Activated naive CD8-positive, alpha-beta T cell treated with anti-CD3 and anti-CD28 coated beads for 36 hours (primary cell): ENCODE results near the gene ITGB3. TPM values are rescaled to one million over a fixed set of nuclear protein-coding genes. Genes with fewer than 3 reads are reported as not detected.
A peak's percentile ranks its signal among the peaks of the same experiment; 100 is the strongest.

ENCODE experiments used
- DNase-seq: peaks from one replicate; pipeline ENCODE4 v3.0.0; 2021
- H3K27ac Mint-ChIP-seq: one replicate; pipeline ENCODE4 v1.8.0; 2022; ENCODE audit warnings: mild to moderate bottlenecking, moderate library complexity, mixed read lengths
- H3K27me3 Mint-ChIP-seq: one replicate; pipeline ENCODE4 v1.8.0; 2022; ENCODE audit warnings: mild to moderate bottlenecking, mixed read lengths
- H3K36me3 Mint-ChIP-seq: one replicate; pipeline ENCODE4 v1.8.0; 2021; ENCODE audit warnings: mild to moderate bottlenecking, mixed read lengths
- H3K4me1 Mint-ChIP-seq: one replicate; pipeline ENCODE4 v1.8.0; 2021; ENCODE audit warnings: mixed read lengths
- H3K4me3 Mint-ChIP-seq: one replicate; pipeline ENCODE4 v1.8.0; 2022; ENCODE audit warnings: mild to moderate bottlenecking, moderate library complexity, mixed read lengths
- H3K9me3 Mint-ChIP-seq: one replicate; pipeline ENCODE4 v1.8.0; 2022; ENCODE audit warnings: mixed read lengths
- total RNA-seq, 2 experiments: library from RNA; stranded (reverse); gene quantifications; one replicate each; pipeline ENCODE4 v1.2.3, GENCODE V29; 2021

The ITGB3 gene
- total RNA-seq, 2 experiments from 2014 or later: 0.06 TPM; not detected in 1

DNA sequence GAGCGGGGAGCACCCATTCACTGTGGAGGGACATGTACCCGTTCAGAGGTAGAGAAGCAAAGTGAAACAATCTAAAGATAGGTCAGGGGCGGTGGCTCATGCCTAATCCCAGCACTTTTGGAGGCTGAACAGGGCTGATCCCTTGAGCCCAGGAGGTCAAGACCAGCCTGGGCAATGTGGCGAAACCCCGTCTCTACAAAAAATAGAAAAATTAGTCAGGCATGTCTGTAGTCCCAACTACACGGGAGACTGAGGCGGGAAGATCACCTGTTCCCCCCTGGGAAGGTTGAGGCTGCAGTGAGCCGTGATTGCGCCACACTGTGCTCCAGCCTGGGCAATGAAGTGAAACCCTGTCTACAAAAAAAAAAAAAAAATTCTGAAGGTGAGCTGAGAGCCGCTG lies 22.8 kb upstream of the ITGB3 start:
- H3K27ac Mint-ChIP-seq: no peak overlapping the region
- H3K9me3 Mint-ChIP-seq: no peaks in the 10 kb centered on the region
- no peaks in the 10 kb centered on the region for H3K36me3 Mint-ChIP-seq
- DNase-seq: no peak
- H3K4me3 Mint-ChIP-seq: no peak overlapping the region
- peaks cover 18% of the 10 kb centered on the region for H3K27me3 Mint-ChIP-seq
- peaks cover 11% of the 10 kb centered on the region for H3K4me1 Mint-ChIP-seq

DNA sequence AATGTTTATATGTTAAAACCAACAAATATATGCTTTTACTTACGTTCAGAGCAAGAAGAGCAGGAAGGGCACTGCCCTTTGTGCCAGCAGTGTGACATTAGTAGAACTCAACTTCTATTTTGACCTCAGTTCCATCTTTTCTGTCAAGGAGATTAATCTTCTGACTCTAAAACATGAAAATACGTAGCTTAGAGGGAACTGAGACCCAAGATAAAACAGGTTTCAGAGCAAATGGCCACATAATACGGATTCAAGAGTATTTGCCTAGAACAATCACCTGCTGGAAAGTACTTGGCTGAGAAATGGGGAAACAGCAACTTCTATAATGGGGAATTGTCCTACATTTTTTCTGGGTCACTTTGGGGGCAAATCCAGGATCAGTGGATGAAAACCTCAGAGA lies 22.3 kb upstream of the ITGB3 start:
- Mint-ChIP-seq H3K27ac (no peak overlapping the region), H3K36me3 (no peaks in the 10 kb centered on the region), H3K9me3 (no peaks in the 10 kb centered on the region), H3K27me3 (peaks cover 18% of the 10 kb centered on the region), H3K4me3 (no peak overlapping the region), H3K4me1 (peaks cover 11% of the 10 kb centered on the region)
- DNase-seq: no peak

DNA sequence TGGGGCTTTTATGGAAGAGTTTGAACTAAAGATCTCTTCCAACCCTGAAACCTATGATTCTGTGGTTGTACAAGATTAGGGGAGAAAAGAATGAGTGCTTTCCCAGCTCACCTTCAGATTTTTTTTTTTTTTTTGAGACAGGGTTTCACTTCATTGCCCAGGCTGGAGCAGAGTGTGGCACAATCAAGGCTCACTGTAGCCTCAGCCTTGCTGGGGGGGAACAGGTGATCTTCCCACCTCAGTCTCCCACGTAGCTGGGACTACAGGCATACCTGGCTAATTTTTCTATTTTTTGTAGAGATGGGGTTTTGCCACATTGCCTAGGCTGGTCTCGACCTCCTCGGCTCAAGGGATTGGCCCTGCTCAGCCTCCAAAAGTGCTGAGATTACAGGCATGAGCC lies 21.8 kb upstream of the ITGB3 start:
- Mint-ChIP-seq H3K27me3 (peaks cover 18% of the 10 kb centered on the region), H3K27ac (no peak overlapping the region), H3K4me3 (no peak overlapping the region), H3K9me3 (no peaks in the 10 kb centered on the region), H3K4me1 (peaks cover 11% of the 10 kb centered on the region), H3K36me3 (no peaks in the 10 kb centered on the region)
- no peak for DNase-seq

DNA sequence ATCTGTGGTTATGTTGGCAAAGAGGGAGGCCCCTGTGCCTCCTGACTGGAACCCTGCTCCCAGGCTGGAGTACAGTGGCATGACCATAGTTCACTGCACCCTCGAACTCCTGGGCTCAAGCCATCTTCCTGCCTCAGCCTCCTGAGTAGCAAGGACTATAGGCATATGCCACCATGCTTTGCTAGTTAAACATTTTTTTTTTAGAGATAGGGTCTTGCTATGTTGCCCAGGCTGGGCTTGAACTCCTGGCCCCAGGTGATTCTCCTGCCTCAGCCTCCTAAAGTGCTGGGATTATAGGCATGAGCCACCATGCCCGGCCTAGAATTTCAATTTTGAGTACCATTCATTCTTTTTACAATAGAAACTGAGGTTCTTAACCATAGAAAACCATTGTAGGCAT lies 21.2 kb upstream of the ITGB3 start:
- Mint-ChIP-seq H3K9me3 (no peaks in the 10 kb centered on the region), H3K27ac (peak overlapping the region; percentile 3), H3K27me3 (peaks cover 18% of the 10 kb centered on the region), H3K4me1 (peaks cover 11% of the 10 kb centered on the region), H3K4me3 (no peak overlapping the region), H3K36me3 (no peaks in the 10 kb centered on the region)
- no peak for DNase-seq

DNA sequence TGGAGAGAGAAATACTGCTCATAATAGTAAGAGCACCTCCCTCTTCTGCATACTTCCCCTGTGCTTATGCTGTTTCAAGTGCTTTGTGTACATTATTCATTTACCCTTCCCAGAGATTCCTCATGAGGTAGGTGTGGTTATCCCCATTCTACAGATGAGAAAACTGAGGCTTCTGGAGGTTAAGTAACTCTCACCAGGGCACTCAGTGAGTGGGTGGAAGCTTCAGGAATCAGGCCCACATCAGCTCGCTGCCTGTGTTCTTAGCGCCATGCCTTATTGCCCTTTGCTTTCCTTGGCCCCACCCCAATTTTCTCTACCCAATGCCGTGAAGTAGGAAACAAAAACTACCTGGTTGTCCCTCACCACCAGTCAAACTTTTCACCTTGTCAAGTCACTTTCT lies 18.1 kb upstream of the ITGB3 start:
- no peak overlapping the region for H3K4me3 Mint-ChIP-seq
- no peaks in the 10 kb centered on the region for H3K4me1 Mint-ChIP-seq
- no peaks in the 10 kb centered on the region for H3K9me3 Mint-ChIP-seq
- DNase-seq: no peak
- H3K27ac Mint-ChIP-seq: no peak overlapping the region
- peaks cover 10% of the 10 kb centered on the region for H3K27me3 Mint-ChIP-seq
- H3K36me3 Mint-ChIP-seq: no peaks in the 10 kb centered on the region

DNA sequence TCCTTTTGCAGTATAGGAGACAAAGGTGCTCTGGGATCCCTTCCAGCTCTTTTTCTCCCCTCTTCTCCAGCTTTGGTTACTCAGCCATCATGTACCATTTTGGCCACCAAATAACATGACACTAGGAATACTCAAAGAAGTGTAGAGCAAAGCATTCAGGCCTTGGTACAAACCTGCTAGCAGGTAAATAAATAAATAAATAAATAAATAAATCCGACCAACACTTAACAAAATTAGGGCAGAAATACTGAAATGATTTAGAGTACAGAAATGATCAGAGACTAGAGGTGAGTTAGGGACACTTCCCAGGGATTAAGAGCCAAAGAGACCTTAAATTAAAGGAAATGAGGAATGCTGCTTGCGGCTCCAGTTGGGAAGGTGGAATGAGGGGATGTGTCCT lies 17.7 kb upstream of the ITGB3 start:
- H3K4me1 Mint-ChIP-seq: no peaks in the 10 kb centered on the region
- no peak overlapping the region for H3K4me3 Mint-ChIP-seq
- no peaks in the 10 kb centered on the region for H3K36me3 Mint-ChIP-seq
- peaks cover 6% of the 10 kb centered on the region for H3K27me3 Mint-ChIP-seq
- H3K9me3 Mint-ChIP-seq: no peaks in the 10 kb centered on the region
- no peak for DNase-seq
- H3K27ac Mint-ChIP-seq: no peak overlapping the region

DNA sequence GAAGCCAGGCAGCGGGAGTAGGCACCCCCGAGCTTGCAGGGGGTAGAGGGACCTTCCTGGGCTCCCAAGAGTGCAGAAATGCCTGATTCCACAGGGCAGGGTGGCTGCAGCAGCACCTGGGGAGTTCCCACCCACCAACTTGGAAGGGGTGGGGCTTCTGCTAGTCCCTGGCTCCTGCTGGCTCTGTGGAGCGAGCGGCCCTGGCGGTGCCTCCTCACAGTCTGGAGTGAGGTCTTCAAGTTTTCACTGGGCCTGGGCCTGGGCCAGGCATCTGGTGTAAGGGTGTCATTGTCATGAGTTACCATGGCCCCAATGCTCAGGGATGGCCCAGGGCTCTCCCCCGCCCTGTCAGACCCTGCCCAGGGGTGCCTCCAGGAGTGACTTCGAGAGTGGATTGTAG lies 15.8 kb upstream of the ITGB3 start:
- no peak for DNase-seq
- H3K36me3 Mint-ChIP-seq: no peaks in the 10 kb centered on the region
- no peak overlapping the region for H3K4me3 Mint-ChIP-seq
- no peaks in the 10 kb centered on the region for H3K4me1 Mint-ChIP-seq
- H3K27ac Mint-ChIP-seq: no peak overlapping the region
- H3K27me3 Mint-ChIP-seq: no peaks in the 10 kb centered on the region
- H3K9me3 Mint-ChIP-seq: no peaks in the 10 kb centered on the region

DNA sequence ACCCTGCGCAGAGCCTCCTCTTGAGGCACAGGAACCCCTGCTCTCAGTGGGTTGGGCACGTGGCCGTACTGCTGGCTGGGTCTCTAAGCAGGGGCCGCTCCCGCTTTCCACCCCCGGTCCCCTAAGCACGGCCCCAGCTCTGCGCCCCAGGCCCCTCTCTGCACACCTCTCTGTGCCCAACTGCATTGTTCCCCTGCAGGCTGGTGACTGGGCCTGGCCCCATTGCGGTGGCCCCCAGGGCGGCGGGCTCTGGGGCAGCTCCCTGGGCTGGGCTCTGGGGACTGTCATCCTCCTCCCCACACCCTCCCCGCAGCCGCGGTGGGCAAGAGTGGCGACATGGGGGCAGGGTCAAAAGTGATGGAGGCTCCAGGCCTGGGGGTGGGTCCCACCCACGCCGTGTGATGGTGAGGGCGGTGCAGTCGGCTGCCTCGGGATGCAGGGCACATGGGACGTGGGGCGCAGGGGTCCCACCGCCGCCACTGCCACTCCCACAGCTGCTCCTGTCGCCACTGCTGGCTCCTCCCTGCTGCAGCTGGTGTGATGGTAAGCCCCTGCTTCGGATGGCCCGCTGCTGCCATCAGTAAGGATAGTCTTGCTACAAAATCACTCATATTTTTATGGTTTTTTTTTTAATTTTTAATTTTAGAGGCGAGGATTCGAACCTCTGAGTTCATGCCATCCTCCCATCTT lies 15.2 kb upstream of the ITGB3 start:
- Mint-ChIP-seq H3K27ac (no peak overlapping the region), H3K9me3 (no peaks in the 10 kb centered on the region), H3K27me3 (no peaks in the 10 kb centered on the region), H3K36me3 (no peaks in the 10 kb centered on the region), H3K4me3 (no peak overlapping the region), H3K4me1 (no peaks in the 10 kb centered on the region)
- DNase-seq: no peak

DNA sequence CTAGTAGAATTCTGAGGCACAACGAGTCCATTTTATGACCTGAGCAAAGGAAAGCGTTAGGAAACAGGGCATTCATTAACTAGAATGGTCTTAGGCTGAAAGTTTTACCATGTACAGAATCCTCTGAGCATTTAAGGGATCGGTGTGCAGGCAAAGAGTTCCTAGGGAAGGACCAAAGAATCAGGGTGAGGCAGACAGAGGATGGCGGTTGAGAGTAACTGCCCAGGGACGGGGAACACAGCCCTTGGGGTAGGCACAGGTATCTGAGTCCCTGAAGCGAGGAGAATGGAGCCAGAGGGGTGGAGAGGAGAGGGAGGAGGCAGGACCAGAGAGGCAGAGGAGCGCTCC lies 14.0 kb upstream of the ITGB3 start:
- Mint-ChIP-seq H3K27ac (no peak overlapping the region), H3K9me3 (no peaks in the 10 kb centered on the region), H3K36me3 (no peaks in the 10 kb centered on the region), H3K27me3 (no peaks in the 10 kb centered on the region), H3K4me1 (no peaks in the 10 kb centered on the region), H3K4me3 (no peak overlapping the region)
- no peak for DNase-seq

DNA sequence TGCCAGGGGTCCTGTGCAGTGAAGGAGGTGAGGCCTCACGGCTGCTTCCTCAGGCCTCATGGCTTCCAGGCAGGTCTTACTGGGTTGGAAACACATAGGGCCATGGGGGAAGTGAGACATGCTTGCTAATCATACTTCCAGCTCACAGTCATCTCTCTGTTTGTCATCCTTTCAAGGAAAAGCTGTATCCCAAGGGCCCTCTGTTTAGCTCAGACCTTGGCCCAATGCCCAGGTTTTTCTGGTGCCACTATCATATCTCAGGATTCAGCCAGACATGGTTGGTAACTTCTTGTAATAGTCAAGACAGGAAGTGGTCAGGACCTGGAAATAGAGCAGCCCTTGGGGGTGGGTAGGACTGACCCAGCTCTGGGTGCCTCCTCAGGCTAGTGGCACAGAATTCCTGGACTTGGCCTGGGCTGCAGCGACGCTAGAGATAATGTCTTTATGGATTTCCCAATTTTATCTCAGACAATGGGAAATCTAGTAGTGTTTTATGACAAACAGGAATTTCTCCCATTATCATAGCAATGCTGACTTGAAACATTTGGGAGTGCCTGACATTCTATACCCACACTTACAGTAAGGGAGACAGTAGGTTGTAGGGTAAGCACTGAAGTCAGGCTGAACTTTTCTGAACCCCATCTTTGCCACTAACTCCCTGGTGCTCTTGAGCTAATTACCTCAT lies 13.5 kb upstream of the ITGB3 start:
- H3K4me3 Mint-ChIP-seq: no peak overlapping the region
- no peak overlapping the region for H3K27ac Mint-ChIP-seq
- DNase-seq: no peak

DNA sequence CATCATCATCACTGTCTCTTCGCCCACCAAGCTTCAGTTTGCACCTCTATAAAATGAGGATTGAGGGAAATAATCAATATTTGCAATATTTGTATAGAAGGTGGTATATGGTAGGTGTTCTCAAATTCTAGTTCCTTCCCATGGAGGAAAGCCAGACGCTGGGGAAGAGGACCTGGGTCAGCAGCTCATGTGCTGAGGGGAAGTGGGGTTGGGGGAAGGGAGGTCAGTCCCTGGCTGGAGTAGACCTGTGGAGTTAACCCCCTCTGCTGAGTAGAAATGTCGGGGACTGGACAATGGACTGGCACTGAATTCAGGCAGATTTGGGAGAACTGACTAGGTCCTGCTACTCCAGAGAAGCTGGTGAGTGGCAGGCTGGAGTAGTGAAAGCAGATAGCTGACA lies 12.8 kb upstream of the ITGB3 start:
- Mint-ChIP-seq H3K4me3 (no peak overlapping the region), H3K4me1 (no peaks in the 10 kb centered on the region), H3K27ac (no peak overlapping the region), H3K27me3 (peaks cover 1% of the 10 kb centered on the region), H3K36me3 (no peaks in the 10 kb centered on the region), H3K9me3 (no peaks in the 10 kb centered on the region)
- no peak for DNase-seq

More for the DNA sequence above, 13.5 kb upstream of the ITGB3 start:
- H3K4me1 Mint-ChIP-seq: no peaks in the 10 kb centered on the region
- H3K9me3 Mint-ChIP-seq: no peaks in the 10 kb centered on the region
- H3K36me3 Mint-ChIP-seq: no peaks in the 10 kb centered on the region
- no peaks in the 10 kb centered on the region for H3K27me3 Mint-ChIP-seq

DNA sequence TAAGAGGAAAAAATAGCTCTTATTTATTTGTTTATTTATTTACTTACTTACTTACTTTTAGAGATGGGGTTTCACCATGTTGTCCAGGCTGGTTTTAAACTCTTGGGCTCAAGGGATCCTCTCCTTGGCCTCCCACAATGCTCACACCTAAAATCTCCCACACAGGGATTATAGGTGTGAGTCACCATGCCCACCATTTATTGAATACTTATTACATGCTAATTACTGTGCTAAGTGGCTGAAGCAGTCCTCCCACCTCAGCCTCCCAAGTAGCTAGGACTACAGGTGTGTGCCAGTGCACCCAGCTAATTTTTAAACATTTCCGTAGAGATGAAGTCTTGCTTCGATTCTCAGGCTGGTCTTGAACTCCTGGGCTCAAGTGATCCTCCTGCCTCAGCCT lies 11.0 kb upstream of the ITGB3 start:
- Mint-ChIP-seq H3K27me3 (peaks cover 8% of the 10 kb centered on the region), H3K9me3 (no peaks in the 10 kb centered on the region), H3K36me3 (no peaks in the 10 kb centered on the region)

DNA sequence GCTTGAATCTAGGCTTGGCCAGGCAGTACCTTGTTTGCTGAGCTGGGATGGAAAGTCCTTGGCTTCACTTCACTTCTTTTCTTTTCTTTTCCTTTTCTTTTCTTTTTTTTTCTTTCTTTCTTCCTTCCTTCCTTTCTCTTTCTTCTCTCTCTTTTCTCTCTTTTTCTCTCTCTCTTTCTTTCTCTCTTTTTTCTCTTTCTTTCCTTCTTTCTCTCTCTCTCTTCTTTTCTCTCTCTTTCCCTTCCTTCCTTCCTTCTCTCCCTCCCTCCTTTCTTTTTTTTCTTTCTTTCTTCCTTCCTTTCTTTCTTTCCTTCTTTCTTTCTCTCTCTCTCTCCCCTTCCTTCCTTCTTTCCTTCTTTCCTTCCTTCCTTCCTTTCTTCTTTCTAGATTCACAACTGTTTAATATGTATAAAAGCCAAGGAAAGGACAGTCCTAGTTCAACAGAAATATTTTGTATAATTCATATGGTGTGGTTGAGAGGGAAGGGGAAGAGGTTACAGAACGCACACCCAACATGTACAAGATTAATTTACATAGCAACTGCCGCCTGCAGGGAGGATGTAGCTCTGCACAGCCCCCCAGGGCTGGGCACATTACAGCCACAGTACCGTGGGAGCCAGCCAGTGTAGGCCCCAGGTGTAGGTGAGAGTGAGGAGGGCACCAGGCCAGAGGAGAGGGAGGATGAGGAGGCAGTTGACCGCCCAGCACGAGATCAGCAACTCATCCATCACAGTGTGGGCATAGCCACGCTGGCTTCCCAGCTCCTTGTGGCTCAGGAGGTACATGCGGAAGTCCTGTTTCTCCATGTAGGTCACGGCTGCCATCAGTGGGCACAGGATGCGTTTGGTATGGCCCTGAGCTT lies 9.7 kb upstream of the ITGB3 start:
- H3K27me3 Mint-ChIP-seq: peaks cover 8% of the 10 kb centered on the region
- H3K4me3 Mint-ChIP-seq: no peak overlapping the region
- no peaks in the 10 kb centered on the region for H3K4me1 Mint-ChIP-seq
- no peak for DNase-seq
- H3K27ac Mint-ChIP-seq: no peak overlapping the region
- no peaks in the 10 kb centered on the region for H3K9me3 Mint-ChIP-seq
- no peaks in the 10 kb centered on the region for H3K36me3 Mint-ChIP-seq

More for the DNA sequence above, 11.0 kb upstream of the ITGB3 start:
- H3K27ac Mint-ChIP-seq: no peak overlapping the region
- H3K4me3 Mint-ChIP-seq: no peak overlapping the region
- no peaks in the 10 kb centered on the region for H3K4me1 Mint-ChIP-seq
- no peak for DNase-seq

DNA sequence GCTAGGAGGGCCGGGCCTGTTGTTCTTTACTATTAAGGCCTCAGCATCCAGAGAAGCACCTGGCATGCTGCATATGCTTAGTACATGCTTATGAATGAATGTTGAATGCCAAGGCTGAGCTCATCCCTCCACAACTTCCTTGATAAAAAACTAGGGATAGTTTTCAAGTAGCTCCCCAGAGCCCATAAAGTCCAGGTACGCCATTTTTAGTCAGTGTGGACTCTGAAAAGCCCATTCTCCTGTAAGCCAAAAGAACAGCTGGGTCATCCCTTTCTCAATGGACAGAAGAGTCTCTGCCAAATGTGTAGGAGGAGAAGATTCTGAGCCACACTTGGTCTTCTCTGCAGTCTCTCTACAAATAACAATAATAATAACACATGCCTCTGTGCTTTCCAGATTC lies 8.9 kb upstream of the ITGB3 start:
- Mint-ChIP-seq H3K27me3 (peaks cover 8% of the 10 kb centered on the region), H3K9me3 (no peaks in the 10 kb centered on the region), H3K27ac (no peak overlapping the region), H3K4me3 (no peak overlapping the region), H3K36me3 (no peaks in the 10 kb centered on the region), H3K4me1 (no peaks in the 10 kb centered on the region)
- no peak for DNase-seq

DNA sequence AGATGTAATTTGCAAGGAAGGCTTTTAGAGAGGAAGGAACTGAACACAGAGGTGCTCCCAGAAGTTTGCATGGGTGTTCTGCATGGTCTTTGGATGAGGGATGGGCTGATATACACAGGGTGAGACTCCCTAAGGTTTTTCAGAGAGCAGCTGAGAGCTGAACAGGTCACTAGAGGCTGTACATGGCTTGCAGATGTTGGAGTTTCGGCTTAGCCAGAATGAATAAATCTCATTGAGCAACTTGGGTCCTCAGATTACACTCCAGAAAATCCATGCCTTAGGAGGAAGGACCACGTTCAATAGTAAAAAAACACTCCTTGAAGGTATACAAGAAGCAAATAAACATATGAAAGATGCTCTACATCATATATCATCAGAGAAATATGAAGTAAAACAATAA lies 7.5 kb upstream of the ITGB3 start:
- Mint-ChIP-seq H3K27me3 (peaks cover 13% of the 10 kb centered on the region), H3K4me1 (no peaks in the 10 kb centered on the region), H3K36me3 (no peaks in the 10 kb centered on the region), H3K9me3 (no peaks in the 10 kb centered on the region), H3K27ac (no peak overlapping the region), H3K4me3 (no peak overlapping the region)
- no peak for DNase-seq
